ENCODE results near the gene CDHR1.

Gene CDHR1

GRCh38 chr10:84267503-84268126 lies 73.3 kb downstream of the CDHR1 start:
- peak; percentile 31 for DNase-seq

GRCh38 chr10:84269162-84269561 lies 74.8 kb downstream of the CDHR1 start:
- no peak for DNase-seq

All from activated T-cell treated with anti-CD3 and anti-CD28 coated beads for 4 hours (primary cell).